Stimulated activated CD8-positive, alpha-beta memory T cell treated with anti-CD3 and anti-CD28 coated beads, Interleukin-12 subunit alpha, Interleukin-12 subunit beta, amount 100 ng/mL, for 4 hours (primary cell): Measurements from ENCODE around the gene DCTPP1.
A peak's percentile ranks its signal among the peaks of the same experiment; 100 is the strongest.
"Not testable (repeated sequence)": the region's sequence is repeated elsewhere in the genome, so short reads cannot be mapped to it uniquely, and the experiment has no call there.

ENCODE experiments used
- DNase-seq: peaks from one replicate; pipeline ENCODE4 v3.0.0-alpha.2; 2020; ENCODE audit warnings: low read depth

Gene DCTPP1

DNA sequence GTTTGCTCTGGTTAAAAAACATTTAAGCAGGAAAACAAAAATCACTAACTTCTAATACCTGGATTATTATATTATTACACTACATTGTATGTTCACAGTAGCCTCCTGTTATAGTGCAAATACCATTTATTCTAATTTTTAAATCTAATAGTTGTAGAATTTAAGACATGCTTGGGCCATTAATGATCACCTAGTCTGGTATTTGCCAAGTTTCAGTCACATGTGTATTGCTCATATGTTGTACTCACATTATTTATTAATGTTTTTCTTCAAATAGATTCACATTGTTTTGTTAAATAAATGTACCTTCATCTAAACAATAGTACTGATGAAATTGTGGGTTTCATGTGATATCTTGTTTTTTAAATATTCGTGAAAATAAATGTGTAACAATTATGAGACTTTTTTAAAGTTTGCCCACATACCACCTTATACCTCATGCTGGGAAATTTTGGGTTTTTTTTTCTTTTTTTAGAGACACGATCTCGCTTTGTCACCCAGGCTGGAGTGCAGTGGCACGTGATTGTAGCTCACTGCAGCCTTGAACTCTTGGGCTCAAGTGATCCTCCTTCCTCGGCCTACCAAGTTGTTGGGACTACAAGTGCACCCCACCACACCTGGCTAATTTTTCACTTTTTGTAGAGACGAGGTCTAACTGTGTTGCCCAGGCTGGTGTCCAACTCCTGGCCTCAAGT lies 16.6 kb downstream of the DCTPP1 start:
- DNase-seq, result no peak

DNA sequence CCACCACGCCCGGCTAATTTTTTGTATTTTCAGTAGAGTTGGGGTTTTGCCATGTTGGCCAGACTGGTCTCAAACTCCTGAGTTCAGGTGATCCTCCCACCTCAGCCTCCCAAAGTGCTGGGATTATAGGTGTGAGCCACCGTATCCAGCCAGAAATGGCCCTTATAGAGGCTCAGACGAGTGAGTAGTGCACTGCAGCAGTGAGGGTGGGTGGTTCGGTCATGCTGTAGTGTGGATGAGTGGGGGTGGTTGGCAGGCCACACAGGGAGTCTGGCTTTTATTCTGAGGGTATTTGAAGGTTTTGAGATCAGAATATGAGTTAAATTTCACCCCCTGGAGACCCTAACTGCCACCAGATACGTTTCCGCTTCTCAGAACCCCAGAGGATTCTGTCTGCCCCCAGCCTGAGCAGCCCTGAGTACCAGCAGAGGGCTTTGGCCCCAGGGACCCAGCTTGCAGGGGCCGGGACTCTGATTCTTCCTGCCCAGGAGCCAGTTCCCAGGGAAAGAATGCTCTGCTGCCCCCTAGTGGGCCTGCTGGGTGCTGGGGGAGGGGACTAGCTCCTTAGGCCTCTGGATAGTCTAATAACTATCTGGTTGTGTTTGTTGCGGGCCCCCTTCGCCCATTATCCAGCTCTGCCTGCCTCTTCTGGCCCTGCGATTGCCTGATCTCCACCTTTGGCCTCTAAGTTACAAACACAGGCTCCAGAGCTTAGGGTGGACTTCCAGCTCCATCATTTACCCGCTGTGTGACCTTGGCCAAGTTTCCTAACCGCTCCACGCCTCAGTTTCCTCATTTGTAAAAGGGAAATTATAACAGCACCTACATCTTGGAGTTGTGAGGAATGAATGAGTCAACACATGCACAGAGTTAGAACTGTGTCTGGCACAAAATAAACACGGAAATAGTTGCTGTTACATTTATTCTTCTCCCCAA lies 20.4 kb downstream of the DCTPP1 start:
- peak; percentile 77 for DNase-seq

GRCh38 chr16:30407804-30408534 lies 21.9 kb downstream of the DCTPP1 start:
- no peak for DNase-seq

DNA sequence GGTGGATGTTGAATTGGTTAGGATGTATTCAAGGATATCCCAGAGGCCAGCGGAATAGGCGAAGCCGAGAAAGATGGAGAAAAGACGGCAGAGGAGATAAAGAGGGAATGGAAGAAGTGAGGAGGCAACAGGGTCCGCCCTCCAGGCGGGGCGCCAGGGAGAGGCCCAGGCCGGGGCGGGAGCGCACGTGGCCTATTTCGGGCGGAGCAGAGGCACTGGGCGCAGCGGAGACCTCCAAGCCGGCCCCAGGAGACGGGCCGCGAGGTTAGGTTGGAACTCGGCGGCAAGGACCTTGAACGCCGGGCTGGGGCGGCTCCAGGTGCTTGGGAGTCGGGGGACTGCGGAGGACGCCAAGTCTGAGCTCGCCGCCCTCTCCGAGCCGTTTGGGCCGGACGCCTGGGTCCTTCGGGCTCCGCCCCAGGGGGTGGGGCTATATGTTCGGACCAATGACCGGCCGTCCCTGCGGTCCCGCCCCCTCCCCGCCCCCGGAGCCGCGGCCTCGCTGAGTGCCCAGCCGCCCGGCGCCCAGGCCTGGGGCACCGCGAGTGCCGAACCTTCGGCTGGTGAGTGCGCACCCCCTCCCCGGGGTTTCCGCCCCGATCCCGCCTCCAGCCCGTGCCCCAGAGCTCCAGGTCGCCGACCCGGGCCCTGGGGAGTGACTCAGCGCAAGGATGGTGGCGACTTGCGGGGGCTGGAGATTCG lies 22.6 kb downstream of the DCTPP1 start, which contains the start of gene ZNF771:
ZNF771 (plus strand) TSS at position 505 of the 702 bp plus-strand sequence. CDS start 448 bp downstream, outside the sequence.
- peak; percentile 86 for DNase-seq

DNA sequence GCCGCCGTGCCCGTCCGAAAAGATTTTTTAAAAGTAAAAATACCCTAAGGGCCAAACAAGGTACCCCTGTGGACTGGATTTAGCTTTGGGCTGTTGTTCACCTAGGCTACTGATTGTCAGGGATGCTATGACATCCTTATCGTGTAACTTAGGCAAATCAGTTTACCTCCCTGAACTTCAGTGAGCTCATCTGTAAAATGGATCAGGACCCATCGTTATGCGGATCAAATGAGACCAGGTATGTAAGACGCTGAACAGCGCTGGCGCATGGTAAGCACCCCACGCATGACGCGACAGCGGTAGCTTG lies 23.1 kb downstream of the DCTPP1 start:
- no peak for DNase-seq

- DNase-seq, result no peak
Observed at GRCh38 chr16:30401768-30402425, 27.9 kb downstream of the DCTPP1 start.

GRCh38 chr16:30399435-30400186 lies 30.2 kb downstream of the DCTPP1 start:
- no peak for DNase-seq

GRCh38 chr16:30398661-30399434 lies 31.0 kb downstream of the DCTPP1 start:
- DNase-seq, result no peak

- no peak for DNase-seq
Observed at GRCh38 chr16:30397776-30398660, 31.8 kb downstream of the DCTPP1 start.

DNA sequence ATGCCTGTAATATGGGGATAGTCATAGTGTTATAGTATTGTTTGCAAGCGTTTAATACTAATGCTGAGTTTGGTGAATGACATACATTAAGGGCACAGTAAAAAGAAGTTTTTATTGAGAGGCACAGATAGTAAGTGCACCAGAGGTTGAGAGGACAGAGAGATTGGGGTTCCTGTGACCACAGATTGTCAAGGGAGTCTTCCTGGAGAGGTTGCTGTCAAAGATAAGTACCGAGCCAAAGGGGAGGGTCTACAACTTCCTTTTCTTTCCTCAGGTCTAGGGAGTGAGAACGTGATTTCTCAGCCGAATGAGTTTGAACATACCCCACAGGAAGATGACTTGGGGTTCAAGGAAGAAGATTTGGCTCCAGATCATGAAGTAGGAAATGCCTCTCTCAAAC lies 32.8 kb downstream of the DCTPP1 start:
- no peak for DNase-seq

DNA sequence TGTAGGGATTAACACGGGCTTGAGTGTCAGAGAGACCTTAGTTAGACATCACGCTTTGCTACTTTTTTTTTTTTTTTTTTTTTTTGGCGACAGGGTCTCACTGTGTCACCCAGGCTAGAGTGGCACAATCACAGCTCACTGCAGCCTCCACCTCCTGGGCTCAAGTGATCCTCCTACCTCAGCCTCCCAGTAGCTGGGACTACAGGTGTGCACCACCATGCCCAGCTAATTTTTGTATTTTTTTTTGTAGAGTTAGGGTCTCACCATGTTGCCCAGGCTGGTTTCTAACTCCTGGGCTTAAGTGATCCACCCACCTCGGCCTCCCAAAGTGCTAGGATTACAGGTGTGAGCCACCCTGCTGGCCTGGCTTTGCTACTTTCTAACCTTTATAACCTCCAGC lies 33.2 kb downstream of the DCTPP1 start:
- DNase-seq, result not testable (repeated sequence)

DNA sequence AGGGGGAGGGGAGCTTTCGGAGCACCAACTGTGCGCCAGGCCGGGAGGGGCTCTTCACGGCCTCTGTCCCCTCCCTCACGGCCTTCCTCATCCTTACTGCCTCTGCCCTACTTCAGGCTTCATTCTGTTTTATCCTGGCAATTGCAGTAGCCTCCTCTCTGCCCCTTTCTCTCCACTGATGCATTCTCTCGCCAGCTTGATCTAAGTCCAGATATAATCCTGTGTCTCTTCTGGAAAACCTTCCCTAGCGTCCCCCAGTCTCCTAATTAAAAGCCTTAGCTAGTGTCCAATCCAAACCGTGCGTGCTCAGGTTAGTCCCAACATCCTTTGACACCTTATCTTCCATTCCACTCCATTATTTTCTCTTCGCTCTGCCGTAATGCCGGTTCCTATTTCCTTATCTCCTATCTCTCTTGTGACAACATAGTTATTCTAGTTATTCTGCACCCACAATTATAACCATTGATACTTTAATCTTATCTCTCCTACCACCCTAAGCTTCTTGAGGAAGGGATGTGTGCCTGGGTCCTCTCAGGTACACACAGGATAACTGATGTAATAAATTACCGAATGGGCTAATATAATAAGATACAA lies 33.7 kb downstream of the DCTPP1 start:
- no peak for DNase-seq

GRCh38 chr16:30395155-30395991 lies 34.5 kb downstream of the DCTPP1 start, which contains the start of gene ZNF48:
ZNF48 (plus strand) TSS chr16:30395420; CDS start chr16:30395795, 375 bp downstream.
- DNase-seq, result peak; percentile 50

DNA sequence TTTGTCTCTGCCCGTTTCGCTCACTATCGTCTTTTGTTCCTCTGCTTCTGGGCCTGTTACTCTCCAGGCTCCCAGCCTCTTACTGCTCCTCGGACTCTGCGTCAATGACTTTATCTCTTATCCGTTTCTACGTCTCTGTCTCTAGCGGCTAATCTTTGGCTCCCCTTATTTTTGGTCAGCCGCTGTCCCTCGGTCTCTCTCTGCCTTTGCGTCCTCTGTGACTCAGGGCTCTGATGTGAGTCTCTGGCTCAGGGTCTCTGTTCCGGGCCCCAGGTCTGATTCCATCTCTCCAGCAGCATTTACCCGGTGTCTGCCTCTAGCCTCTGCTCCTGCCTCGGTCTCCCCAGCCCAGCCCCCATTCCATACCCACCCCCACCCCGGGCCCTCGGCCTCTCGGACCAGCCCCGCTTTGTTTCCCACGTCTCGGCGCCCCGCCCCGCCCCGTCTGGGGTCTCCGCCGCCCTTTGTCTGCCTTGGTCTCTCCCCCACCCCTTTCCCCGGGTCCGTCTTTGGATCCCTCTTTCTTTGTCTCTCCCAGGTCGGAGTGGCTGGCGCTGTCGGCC lies 35.2 kb downstream of the DCTPP1 start:
- DNase-seq, result no peak

GRCh38 chr16:30383521-30383920 lies 46.3 kb downstream of the DCTPP1 start:
- DNase-seq, result no peak

DNA sequence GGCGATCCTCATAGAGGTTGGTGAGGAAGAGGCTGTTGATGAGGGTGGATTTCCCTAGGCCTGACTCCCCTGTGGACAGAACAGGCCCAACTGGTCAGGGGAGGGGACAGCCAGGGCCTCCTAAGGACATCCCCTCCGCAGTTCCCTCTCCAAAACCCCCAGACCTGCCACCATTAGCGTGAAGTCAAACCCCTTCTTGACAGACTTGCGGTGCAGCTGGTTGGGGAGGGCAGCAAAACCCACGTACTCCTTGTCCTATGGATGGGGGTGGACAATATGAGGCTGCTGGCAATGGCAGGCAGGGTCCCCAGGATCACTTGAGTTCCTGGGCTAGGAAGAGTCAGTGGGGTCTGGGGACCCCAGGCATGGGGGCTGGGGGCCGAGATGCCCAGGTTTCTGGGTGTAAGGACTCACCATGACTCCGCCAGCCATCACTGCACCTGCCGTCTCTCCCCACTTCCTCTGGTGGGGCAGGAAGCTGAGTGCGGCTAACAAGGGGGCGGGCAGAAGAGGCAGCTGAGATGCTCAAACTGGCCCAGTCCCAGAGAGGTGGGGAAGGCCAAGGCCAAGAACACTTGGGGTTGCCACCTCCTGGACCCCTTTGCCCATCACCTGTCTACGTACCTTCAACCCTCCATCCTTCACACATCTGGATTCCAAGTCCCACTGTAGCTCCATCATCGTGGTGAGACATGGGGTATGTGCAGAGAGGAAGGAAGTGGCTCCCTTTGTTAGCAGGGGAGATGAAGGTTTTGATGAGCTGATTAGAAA lies 47.5 kb downstream of the DCTPP1 start, which contains the start of gene SEPTIN1:
SEPTIN1 (minus strand) TSS at position 451 of the 771 bp plus-strand sequence; CDS start at position 432, 19 bp downstream.
- DNase-seq, result peak; percentile 59
